Right lobe of liver (tissue), 6 donors: ENCODE data around the gene ACTG1. TPM values are rescaled to one million over a fixed set of nuclear protein-coding genes. Genes with fewer than 3 reads are reported as not detected.
"Not testable (repeated sequence)": the region's sequence is repeated elsewhere in the genome, so short reads cannot be mapped to it uniquely, and the experiment has no call there.

Experiments used
- ATAC-seq, 4 donors: fragments of 200-7000 bp; cut with Tn5 transposase; one replicate each; pipeline ENCODE4 v1.9.1; 2020; ENCODE audit warnings: mild to moderate bottlenecking in 4 of 4, moderate library complexity in 4 of 4
- DNase-seq, 3 donors: peaks; one replicate each; pipeline ENCODE4 v3.0.0-alpha.2; 2020
- H3K27ac ChIP-seq, 3 donors: fragments of 200-600 bp; one replicate each; pipeline ENCODE4 v1.8.0; 2022
- H3K27me3 ChIP-seq, 2 donors: fragments of 200-600 bp; one replicate each; pipeline ENCODE4 v1.8.0; 2022
- H3K36me3 ChIP-seq, 4 donors: fragments of 200-600 bp; sonication (generic) in 1 of 4; one replicate each; pipeline versions ENCODE4 v1.5.1 to v1.8.0; 2017 to 2022; ENCODE audit warnings: control low read depth in 1 of 4
- H3K4me1 ChIP-seq, 4 donors: fragments of 200-600 bp; sonication (generic) in 1 of 4; one replicate each; pipeline versions ENCODE4 v1.5.1 to v1.8.0; 2017 to 2022; ENCODE audit warnings: control low read depth in 1 of 4
- H3K4me3 ChIP-seq, 3 donors: fragments of 200-600 bp; one replicate each; pipeline ENCODE4 v1.8.0; 2022
- H3K9me3 ChIP-seq, 4 donors: fragments of 200-600 bp; sonication (generic) in 1 of 4; one replicate each; pipeline versions ENCODE4 v1.5.1 to v1.8.0; 2017 to 2022; ENCODE audit warnings: control low read depth in 1 of 4
- CTCF ChIP-seq, 4 donors: fragments of 200-600 bp in 3 of 4; fragments of 450-650 bp in 1 of 4; IDR thresholded peaks; one replicate each; pipeline versions ENCODE4 v1.5.1 to v1.8.0; 2016 to 2022; ENCODE audit warnings: antibody characterized with exemption in 4 of 4, mild to moderate bottlenecking in 2 of 4
- POLR2A ChIP-seq: fragments of 450-650 bp; IDR thresholded peaks from one replicate; pipeline ENCODE4 v1.6.1; 2017; ENCODE audit warnings: antibody characterized with exemption, mild to moderate bottlenecking
- WGBS: methylation state at CpG from one replicate; pipeline ENCODE4 v1.1.6; 2018; ENCODE audit warnings: low coverage, low lambda C conversion rate; ENCODE audit not compliant: insufficient coverage; ENCODE audit errors: missing lambda C conversion rate; 5-methylcytosine and 5-hydroxymethylcytosine counted together
- intact Hi-C, 2 donors: fragments of 100-400 bp; cut with DNase I; formaldehyde crosslinking; loops; one replicate each; pipeline versions ENCODE4 v1.11.2 to v1.14.1; 2022
- total RNA-seq, 6 experiments: library from RNA; depleted of rRNA in 2 of 6; stranded (reverse); fragments of >200 nt in 2 of 6; fragmentation: NEBNext Ultra II Directional in 3 of 6; extraction: Animal tissue kit (Norgen Biotek cat#: 25700) in 3 of 6; gene quantifications; one replicate each; pipeline versions ENCODE4 v1.1.0 to v1.2.4, GENCODE V29; 2016 to 2023
- donor health status: DM: no; HTN: yes; CAD: no.
- donor health status: DM: no; HTN: no; CAD: no.
- donor health status: DM: no; HTN: no; CAD: no.
- donor health status: DM: no; HTN: yes; CAD: no.
- donor health status: DM: no; HTN: yes; CAD: no.

The ACTG1 gene
- total RNA-seq, 6 experiments from 2014 or later = 218 to 2,508 (median 1,326) TPM

- no peak for ATAC-seq
- intact Hi-C loops = loop anchor here in 1 of 2 donors (10.0 kb wide), 1 partner anchor 60 kb away; no protein-coding TSS in a partner anchor
- TF ChIP-seq POLR2A = no peak
- TF ChIP-seq CTCF (IDR thresholded peaks at IDR 0.05) = no peak
Observed at GRCh38 chr17:81534157-81535006, 21.8 kb upstream of the ACTG1 start.

GRCh38 chr17:81533339-81534141 lies 20.9 kb upstream of the ACTG1 start:
- no peak for ATAC-seq
- H3K27me3 ChIP-seq = no peaks in the 10 kb centered on the region
- no peaks in the 10 kb centered on the region for H3K9me3 ChIP-seq
- H3K4me3 ChIP-seq = no peak overlapping the region
- H3K27ac ChIP-seq = no peak overlapping the region
- H3K4me1 ChIP-seq = no peaks in the 10 kb centered on the region
- no peaks in the 10 kb centered on the region for H3K36me3 ChIP-seq
- intact Hi-C loops = loop anchor here in 1 of 2 donors (10.0 kb wide), 1 partner anchor 61 kb away; no protein-coding TSS in a partner anchor
- TF ChIP-seq CTCF (IDR thresholded peaks at IDR 0.05) (no peak), POLR2A (no peak)
- DNase-seq = no peak
- WGBS = 20% methylated on average over 1 of the region's 21 CpGs

More at GRCh38 chr17:81534157-81535006, 21.8 kb upstream of the ACTG1 start:
- DNase-seq = no peak
- H3K27ac ChIP-seq = no peak overlapping the region
- H3K4me3 ChIP-seq = no peak overlapping the region
- no peaks in the 10 kb centered on the region for H3K27me3 ChIP-seq
- H3K36me3 ChIP-seq = no peaks in the 10 kb centered on the region
- no peaks in the 10 kb centered on the region for H3K9me3 ChIP-seq
- no CpG with 5 or more reads among the region's 6 CpGs for WGBS
- no peaks in the 10 kb centered on the region for H3K4me1 ChIP-seq

GRCh38 chr17:81532490-81533287 lies 20.1 kb upstream of the ACTG1 start:
- Histone ChIP-seq H3K9me3 (no peaks in the 10 kb centered on the region), H3K27ac (no peak overlapping the region), H3K36me3 (no peaks in the 10 kb centered on the region), H3K4me3 (no peak overlapping the region), H3K4me1 (no peaks in the 10 kb centered on the region), H3K27me3 (no peaks in the 10 kb centered on the region)
- no peak for ATAC-seq
- 92% methylated on average over 5 of the region's 11 CpGs for whole genome bisulfite sequencing
- TF ChIP-seq POLR2A = no peak
- TF ChIP-seq CTCF (IDR thresholded peaks at IDR 0.05) = no peak
- DNase-seq = no peak
- intact Hi-C loops = loop anchor here in 1 of 2 donors (10.0 kb wide), 1 partner anchor 62 kb away; no protein-coding TSS in a partner anchor

GRCh38 chr17:81531998-81532404 lies 19.4 kb upstream of the ACTG1 start:
- H3K27me3 ChIP-seq, H3K36me3 ChIP-seq, H3K27ac ChIP-seq, ATAC-seq, H3K9me3 ChIP-seq, H3K4me1 ChIP-seq, H3K4me3 ChIP-seq, DNase-seq: not testable (repeated sequence)
- 96% methylated on average over 3 of the region's 3 CpGs for WGBS
- intact Hi-C loops = loop anchor here in 1 of 2 donors (10.0 kb wide), 1 partner anchor 63 kb away; no protein-coding TSS in a partner anchor

- not testable (repeated sequence) for H3K4me3 ChIP-seq, ATAC-seq, H3K36me3 ChIP-seq, DNase-seq, H3K9me3 ChIP-seq, H3K4me1 ChIP-seq, H3K27ac ChIP-seq, H3K27me3 ChIP-seq
- intact Hi-C loops = loop anchor here in 1 of 2 donors (10.0 kb wide), 1 partner anchor 64 kb away; no protein-coding TSS in a partner anchor
- 77% methylated on average over 6 of the region's 6 CpGs for WGBS
Observed at GRCh38 chr17:81531013-81531412, 18.4 kb upstream of the ACTG1 start.
